Activated gamma-delta T cell treated with anti-CD3 and anti-CD28 coated beads, Interleukin-2, amount 50 U/mL, for 16 hours (primary cell): ENCODE measurements around the gene VWA2.

Source experiments
- DNase-seq: peaks from one replicate; pipeline ENCODE4 v3.0.0-alpha.2; 2020; ENCODE audit warnings: low read depth

VWA2 gene

DNA sequence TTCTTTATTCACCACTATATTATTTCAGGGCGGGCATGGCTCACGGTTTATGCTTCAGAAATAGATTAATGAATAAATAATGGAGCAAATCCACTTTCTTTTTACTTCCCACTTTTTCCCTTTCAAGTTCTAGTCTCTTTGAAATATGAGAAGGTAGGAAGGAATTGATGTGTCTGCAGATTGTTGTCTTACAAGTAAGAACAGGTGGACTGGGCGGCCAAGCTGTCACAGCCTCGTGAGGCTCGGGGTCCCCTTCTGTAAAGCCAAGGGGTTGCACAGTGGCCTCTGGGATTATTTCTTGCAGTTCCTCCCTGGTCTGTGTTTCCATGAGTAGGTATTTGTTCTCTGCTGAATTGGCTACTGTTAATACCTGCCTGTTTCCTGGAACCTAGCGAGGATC, 11.2 kb downstream of the VWA2 start:
- DNase-seq, result no peak

DNA sequence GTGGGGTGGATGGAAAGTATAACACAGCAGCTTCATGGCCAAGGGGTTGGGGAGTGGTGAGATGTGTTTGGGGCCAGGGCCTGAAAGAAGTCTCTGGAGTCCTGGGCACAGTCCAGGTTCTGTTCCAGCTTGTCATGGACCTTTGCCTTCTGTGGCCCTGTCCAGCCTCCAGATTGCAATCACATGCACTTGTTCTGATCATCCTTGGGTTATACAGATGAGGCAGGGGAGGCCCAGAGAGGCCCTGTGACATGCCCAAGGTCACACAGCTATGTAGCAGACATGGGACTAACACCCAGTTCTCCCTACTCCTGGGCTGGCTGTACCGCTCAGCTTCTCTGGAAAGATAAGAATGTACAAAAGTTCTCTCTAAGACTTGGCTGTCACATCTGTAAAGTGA, 11.7 kb downstream of the VWA2 start:
- DNase-seq, result no peak

DNA sequence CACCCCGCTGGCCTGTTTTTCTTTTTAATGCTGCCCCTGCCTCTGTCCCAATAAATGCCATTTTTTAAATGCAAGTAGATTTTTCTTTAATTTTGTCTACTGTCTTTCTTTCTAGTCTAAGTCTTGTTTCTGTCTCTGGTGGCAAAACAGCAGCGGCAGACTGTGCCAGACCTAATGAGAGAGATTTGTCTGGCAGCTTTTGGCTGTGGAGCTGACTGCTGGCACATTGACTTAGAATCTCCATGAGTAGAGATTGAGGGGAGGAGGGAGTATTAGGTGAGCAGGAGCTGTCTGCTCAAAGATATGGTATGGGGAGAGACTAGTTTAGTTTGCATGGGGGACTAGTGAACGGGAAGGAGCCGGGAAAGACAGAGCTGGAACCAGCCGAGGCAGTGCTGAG, 13.0 kb downstream of the VWA2 start:
- no peak for DNase-seq

DNA sequence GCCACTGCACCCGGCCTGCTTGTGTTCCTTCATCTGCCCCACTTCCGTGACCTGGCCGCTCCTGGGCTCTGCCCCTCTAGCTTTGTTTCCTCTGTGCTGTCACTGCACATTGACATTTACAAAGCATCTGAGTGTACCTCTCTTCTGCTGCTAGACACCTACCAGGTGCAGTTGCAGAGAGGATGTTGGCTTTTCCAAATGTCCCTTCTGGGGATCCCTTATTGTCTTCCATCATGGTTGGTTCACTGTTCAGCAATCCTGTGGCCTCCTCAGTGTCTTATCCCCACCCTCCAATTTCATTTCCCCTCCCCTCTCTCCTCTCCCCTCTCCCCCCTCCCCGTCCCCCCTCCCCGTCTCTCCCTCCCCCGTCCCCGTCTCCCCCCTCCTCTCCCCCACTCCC, 13.8 kb downstream of the VWA2 start:
- DNase-seq, result no peak

DNA sequence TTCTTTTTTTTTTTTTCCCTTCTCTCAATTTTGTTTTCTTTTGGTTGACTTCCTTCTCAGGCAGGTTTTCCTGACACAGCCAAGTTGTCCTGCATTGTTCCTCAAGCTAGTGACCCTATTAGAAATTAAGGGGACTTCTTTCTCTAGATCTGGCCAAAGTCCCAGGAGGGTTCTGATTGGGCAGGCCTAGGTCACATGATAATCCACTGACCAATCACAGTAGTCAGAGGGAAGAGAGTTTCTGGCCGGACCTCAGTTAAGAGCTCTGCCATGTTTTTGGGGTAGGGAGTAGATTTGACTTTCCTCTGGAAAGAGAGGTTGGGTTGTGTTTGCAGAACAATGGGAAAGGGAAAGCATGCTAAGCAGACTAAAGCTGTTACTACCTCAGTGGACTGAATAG, 16.2 kb downstream of the VWA2 start:
- DNase-seq, result no peak

DNA sequence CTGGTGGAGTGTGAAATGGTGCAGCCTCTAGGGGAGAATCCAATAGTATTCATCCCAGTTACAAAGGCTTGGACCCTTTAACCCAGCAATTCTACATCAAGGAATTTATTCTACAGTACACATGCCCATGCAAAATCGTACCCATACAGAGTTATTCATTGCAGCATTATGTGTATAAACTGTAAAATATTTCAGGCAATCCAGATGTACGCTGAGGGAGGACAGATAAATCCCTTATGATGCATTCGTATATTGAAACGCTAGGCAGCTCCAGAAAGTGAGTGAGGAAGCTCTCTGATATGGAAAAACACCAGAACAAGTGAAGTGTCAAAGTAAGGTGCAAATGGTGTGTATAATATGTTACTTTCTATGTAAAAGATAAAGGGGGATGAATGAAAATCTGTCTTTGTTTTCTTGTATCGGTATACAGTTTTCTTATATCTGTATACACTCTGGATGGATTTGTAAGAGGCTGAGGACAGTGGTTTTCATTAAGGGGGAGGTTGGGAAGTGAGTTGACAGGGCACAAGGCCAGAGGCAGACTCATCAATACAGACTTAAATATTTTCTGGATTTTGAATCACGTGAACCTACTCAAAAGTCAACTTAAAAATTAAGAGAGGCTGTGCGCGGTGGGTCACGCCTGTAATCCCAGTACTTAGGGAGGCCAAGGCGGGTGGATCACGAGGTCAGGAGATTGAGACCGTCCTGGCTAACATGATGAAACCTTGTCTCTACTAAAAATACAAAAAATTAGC, 17.1 kb downstream of the VWA2 start:
- DNase-seq, result no peak

DNA sequence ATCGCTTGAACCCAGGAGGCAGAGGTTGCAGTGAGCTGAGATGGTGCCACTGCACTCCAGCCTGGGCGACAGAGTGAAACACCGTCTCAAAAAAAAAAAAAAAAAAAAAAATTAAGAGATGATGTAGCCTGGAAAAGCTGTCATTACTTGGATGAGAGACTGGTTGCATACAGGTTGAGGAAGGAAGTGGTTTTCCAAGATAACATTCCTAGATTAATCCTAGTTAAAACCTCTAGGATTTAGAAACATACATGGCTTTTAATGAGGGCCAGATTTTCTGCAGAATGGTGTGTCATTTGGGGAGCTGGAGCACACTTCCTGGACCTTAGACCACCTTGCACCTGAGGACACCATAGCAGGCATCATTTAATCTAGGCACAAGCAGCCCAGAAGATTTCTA, 17.8 kb downstream of the VWA2 start:
- DNase-seq, result no peak

DNA sequence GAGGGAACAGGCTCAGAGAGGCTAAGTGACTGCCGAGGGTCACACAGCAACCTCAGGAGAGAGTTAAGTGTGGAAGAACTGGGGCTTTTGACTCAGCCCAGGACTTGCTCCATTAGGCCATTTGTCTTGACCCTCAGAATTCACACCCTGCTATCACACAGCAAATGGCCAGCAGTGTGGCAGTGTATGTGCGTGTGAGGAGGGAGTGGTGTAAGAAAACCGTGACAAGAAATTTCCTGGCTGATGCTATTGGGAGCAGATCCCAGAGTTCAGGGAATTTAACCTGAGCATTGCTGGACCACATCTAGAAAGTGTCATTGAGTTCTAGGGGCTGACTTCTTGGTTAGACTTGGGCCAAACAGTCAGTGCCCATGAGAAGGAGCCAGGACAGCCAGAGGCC, 18.4 kb downstream of the VWA2 start:
- no peak for DNase-seq

DNA sequence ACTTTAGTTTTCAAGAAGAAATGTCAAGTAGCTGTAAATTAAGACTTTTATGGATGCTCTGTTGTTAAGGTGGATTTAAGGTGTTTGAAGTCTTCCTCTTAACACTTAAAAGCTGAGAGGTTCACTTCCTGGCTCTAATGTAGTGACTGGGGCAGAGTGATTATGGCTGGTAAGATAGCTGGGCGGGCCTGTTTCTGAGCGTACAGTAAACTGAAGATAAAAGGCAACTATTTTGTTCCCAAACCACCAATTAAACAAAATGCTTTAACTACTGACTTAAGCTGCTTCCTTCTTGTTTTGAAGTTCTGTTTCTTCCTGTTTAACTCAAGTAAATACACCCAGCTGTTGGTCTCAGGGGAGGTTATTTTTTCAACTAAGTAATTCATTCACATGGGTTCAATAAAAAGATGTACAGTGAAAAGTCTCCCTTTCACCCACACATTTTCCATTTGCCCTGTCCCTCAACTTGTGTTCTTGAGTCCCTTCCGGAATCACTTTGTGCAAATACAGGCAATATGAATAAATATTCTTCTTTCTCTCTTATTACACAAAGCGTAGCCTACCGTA, 19.3 kb downstream of the VWA2 start:
- no peak for DNase-seq

DNA sequence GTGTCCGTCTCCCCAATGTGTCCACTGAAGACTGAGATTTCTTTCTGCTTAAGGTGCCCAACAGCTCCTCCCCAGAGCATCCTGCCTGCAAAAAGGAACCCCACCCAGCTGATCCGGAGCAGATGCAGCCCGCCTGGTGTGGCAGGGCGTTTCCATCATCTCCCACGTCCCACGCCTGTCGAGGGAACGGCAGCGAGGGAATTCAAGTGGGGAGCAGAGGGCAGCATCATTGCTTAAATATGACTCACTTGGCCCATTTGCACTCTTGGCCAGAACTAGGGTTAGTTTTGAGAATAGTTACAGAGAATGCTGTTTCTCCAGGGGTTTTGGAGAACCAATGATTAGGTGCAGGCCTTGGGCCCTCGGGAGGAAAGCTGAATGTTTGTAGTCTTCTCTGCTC, 20.8 kb downstream of the VWA2 start:
- DNase-seq, result no peak

DNA sequence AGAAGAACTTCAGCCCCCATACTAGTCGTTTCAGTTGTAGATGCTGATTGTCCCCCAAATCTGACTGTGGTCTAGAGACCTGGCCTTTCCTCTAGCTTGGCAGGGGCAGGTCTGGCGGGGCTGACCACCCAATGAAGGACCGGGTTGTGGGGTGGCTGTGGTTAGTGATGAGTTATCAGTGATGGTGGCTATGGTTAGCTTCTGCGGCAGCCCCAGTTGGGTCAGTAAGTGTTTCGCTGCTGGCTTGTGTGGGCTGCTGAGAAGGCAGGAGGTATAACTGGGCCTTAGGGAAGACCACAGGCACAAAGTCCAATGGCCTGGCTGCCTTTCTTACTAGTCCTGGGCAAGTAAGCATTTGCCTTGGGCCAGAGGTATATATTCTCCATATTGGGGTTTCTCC, 21.3 kb downstream of the VWA2 start:
- no peak for DNase-seq

DNA sequence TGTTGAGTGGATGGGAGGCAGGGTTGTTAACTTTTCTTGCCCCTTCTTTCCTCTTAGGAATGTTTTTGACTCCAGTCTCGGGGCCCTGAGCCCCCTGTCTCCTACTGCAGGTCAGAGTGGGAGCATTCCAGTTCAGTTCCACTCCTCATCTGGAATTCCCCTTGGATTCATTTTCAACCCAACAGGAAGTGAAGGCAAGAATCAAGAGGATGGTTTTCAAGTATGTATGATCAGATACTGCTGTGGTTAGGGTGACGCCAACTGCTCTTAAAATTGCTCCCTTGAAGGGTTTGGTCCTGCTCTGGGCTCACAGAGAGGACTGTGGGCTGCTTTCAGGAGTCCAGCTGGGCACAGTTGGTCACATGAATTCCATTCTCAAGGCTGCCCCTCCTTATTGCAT, 22.0 kb downstream of the VWA2 start:
- DNase-seq, result no peak

DNA sequence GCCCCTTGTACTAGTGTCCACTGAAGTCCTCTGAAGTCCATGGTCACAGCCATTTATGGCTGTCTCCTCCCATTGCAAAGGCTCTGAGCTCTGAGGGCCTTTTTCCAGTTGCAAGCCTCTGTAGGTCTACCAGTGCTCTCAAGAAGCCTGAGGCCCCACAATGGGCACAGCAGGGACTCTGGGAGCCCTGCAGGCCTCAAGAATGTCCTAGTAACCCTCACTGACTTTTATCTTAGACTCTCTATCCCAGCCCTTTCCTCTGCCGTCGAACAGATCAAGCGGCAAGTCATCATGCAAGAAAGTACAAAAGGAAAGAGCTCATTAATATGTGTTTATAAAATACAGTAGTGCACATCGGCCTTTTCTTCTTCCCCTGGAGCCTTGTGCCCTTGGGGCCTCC, 23.4 kb downstream of the VWA2 start:
- DNase-seq, result no peak

DNA sequence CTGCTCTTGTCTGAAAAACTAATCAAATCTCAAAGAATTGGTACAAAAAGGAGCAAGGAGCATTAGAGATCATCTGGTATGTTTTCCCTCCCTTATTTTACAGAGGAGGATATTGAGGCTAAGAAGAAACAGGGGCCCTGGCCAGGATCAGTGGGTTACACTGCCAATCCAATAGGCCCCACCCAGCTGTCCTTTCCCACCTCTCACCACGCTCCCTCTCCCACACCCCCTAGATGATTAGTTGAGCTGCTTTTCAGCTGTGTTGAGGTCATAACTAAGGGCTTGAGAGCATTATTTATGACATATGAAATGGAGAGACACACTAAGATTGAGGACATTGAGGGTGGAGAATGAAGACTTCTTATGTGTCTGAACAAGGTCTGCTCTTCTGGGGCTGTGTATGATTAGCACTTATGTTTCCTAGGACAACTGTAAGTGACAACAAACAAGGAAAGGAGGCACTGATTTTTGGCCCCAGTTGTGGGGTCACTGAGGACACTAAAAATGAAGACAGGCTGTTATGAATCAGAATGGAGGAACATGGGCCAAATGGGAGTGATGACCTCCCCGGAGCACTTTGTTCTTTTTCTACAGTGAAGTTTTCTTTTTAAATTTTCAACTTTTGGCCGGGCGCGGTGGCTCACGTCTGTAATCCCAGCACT, 26.5 kb downstream of the VWA2 start:
- no peak for DNase-seq

DNA sequence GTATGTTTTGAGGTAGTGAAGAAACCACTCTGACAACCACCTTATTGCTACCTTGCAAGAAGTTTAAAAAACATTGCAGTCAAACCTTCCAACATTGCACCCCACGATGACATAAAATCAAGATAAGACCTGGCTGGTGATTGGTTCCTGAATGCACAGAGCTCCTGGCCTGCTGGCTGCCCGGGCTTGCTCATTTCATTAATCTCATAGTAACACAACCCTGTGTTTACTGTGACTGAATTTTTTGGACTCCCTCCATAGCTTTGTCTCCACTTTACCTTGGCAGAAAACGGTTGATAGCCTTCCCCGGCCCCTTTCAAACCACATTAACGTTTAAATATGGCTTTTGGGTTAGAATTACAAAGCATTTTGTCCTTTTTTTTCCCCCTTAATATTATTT, 27.5 kb downstream of the VWA2 start:
- DNase-seq, result no peak

DNA sequence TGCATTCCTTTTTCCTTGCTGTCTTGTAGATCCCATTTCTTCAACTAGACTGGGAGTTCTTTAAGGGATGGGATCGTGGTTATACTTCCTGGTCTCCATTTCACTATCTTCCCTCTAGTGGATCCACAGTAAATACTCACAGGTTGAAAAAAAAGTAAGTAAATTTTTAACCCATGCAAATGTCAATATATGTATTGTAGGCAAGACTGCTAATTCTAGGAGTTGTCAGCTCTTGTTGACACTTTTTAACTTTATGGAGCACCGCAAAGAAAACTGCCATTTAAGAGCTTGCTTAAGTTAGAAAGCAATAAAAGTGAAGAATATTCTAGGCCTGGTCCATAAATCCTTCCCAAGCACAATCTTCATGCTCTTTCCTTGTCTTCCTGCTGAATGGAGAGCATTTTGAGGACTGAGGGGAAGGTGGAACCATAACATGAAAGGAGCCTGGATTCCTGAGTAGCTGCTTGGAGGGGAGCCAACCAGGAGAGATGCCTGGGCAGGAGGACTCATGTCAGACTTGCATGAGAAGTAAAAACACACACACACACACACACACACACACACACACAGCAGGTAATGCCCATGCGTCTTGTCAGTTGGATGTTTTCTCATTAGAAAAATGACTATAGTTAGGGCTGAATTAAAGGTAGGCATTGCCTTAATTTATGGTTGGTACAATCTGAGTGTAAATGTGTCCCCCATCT, 32.2 kb downstream of the VWA2 start:
- DNase-seq, result no peak

DNA sequence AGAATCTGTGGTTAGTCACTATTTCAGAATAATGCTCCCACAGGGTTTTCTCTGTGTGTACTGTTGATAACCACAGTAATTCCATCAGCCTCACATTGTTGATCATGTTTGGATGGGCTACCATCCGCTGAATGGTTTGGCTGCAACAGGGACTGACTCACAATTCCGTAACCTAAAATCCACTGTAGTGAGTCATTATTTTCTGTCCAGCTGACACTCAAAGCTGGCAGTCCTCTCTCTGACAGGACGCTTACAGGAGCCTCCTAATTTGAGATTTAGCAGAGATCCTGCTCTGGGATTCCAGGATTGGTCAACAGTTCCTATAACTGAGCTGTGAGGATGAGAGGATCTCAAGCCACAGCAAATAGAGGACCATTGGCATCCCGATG, 32.7 kb downstream of the VWA2 start:
- no peak for DNase-seq

DNA sequence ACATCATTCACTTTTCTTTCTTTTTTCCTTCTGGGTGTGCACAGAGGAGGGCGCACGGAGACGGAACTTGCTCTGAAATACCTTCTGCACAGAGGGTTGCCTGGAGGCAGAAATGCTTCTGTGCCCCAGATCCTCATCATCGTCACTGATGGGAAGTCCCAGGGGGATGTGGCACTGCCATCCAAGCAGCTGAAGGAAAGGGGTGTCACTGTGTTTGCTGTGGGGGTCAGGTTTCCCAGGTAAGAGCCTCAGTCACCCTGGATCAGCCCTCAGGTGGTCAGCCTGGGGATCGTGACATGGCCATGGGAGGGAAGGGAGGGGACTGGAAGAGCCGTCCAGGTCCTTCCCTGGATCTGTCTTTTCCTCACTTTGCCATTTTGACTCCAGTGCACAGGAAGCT, 33.6 kb downstream of the VWA2 start:
- no peak for DNase-seq

DNA sequence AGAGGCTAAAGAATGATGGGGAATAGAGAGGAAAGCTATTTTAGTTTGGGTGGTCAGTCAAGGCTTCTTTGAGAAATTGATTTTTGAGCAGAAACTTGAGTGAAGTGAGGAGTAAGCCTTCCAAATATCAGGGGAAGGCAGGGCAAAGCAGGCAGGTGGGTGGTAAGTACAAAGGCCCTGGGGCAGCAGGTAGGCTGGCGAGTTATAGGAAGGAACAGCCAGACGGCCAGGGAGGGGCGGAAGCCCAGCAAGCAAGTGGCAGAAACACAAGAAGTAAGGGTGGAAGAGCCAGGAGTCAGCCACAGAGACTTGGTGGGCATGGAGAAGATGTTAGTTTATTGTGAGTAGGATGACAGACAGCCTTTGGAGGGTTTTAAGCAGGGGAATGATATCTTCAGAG, 34.9 kb downstream of the VWA2 start:
- DNase-seq, result no peak

DNA sequence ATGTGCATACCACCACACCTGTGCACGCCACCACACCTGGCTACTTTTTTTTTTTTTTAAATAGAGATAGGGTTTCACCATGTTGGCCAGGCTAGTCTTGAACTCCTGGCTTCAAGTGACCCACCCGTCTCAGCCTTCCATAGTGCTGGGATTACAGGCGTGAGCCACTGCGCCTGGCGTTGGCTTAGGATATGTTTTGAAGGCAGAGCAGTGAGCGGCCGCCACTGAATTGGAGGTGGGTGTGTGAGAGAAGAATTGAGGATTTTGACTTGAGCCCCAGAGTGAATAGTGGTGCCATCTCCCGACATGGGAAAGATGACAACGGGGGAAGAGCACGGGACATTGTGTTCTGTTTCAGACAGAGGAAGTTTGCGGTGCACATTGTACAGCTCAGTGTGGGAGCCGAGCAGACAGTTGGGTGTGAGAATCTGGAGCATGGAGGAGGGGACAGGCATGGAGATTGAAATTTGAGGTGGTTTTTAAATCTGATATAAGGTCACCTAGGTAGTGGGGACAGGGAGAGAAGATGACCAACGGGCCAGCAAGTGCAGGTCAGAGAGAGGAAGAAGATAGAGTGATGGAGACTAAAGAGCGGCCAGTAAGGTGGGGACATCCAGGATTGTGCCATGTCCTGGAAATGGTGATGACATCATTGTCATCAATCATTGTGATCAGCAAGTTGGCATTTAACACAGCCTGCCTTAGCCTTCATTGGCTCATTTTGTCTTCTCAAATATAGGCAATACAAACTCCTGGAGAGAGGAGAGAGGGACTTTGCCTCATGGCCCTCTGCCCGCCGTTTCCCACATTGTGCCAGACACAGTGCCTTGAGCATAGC, 35.8 kb downstream of the VWA2 start:
- DNase-seq, result no peak

DNA sequence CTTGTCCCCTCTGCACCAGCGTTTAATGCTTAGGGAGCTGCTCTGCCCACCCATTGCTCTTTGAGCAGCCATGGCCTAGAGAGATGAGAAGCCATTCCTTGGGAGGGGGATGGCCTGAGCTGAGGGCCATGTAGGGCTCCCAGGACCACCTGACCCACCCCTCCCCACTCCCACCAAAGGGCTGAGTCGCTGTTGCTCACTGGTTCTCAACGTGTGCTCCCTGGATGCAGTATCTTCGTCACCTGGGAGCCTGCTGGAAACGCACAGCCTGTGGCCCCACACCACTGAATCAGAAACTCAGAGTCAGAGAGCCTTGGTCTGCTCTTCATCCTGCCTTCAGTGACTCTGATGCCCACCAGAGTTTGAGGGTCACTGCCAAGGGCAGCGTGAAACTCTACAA, 37.0 kb downstream of the VWA2 start:
- no peak for DNase-seq

DNA sequence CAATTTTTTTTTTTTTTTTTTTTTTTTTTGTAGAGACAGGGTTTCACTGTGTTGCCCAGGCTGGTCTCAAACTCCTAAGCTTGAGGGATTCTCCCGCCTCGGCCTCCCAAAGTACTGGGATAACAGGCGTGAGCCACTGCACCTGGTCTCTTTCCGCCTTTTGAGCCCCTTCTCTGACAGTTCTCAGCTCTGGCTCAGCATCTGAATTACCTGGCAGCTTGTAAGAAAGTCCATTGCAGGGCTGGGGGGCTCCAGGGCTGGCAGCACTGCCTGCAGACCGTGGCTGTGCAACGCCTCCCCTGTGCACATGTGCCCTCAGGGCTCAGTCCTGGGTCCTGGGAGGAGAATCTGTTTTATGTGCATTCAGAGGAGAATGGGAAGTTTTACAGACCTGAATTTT, 37.6 kb downstream of the VWA2 start:
- DNase-seq, result no peak
